Panc1 (cell line): Measurements from ENCODE around the gene OR4F6. TPM values are rescaled to one million over a fixed set of nuclear protein-coding genes. Genes with fewer than 3 reads are reported as not detected.
"Not testable (repeated sequence)": the region's sequence is repeated elsewhere in the genome, so short reads cannot be mapped to it uniquely, and the experiment has no call there.

Experiments used
- ATAC-seq: fragments of 200-7000 bp; cut with Tn5 transposase; 2 replicates; pipeline ENCODE4 v1.9.1; 2020; ENCODE audit warnings: mild to moderate bottlenecking, moderate library complexity
- BruUV-seq: library from RNA; stranded (reverse); fragments of 400-500 nt; replicated peaks from 2 replicates; lab custom pipeline; 2021; lab: Mats Ljungman, UMichigan
- CTCF ChIA-PET: fragments of 300-600 bp; sonication (Branson Sonifier 250); formaldehyde crosslinking; loops from one replicate; lab custom pipeline; 2022; ENCODE audit warnings: antibody characterized with exemption; lab: Charles Lee
- POLR2A ChIA-PET: fragments of 300-600 bp; sonication (Branson Sonifier 250); formaldehyde crosslinking; loops from one replicate; lab custom pipeline; 2022; ENCODE audit warnings: antibody characterized with exemption; lab: Charles Lee
- DNase-seq: peaks from one replicate; pipeline ENCODE4 v3.0.0-alpha.2; 2010; ENCODE audit warnings: low read depth, low spot score
- H3K27ac ChIP-seq: 2 replicates; pipeline ENCODE4 v1.5.1; 2011; ENCODE audit warnings: mild to moderate bottlenecking, low read length, inconsistent platforms
- H3K27me3 ChIP-seq: fragments of 200-500 bp; sonication (Bioruptor generic); 2 replicates; pipeline ENCODE4 v1.6.0; 2014; ENCODE audit warnings: low read length, inconsistent platforms; ENCODE audit not compliant: control insufficient read depth, insufficient read depth
- H3K36me3 ChIP-seq: fragments of 200-500 bp; sonication (Bioruptor generic); 2 replicates; pipeline ENCODE4 v1.5.1; 2014; ENCODE audit warnings: inconsistent platforms, mild to moderate bottlenecking, low read length, moderate library complexity; ENCODE audit not compliant: control insufficient read depth, insufficient read depth
- H3K4me1 ChIP-seq: 2 replicates; pipeline ENCODE4 v1.5.1; 2011; ENCODE audit warnings: inconsistent platforms, mild to moderate bottlenecking, low read length, moderate library complexity; ENCODE audit not compliant: control insufficient read depth, insufficient read depth
- H3K4me3 ChIP-seq, 2 experiments: 2 replicates each; pipeline ENCODE4 v1.5.1; 2011 to 2012; ENCODE audit warnings: low read depth in 2 of 2, low read length in 2 of 2, mild to moderate bottlenecking in 2 of 2, inconsistent platforms in 1 of 2, moderate library complexity in 1 of 2
- H3K9me3 ChIP-seq: fragments of 200-500 bp; sonication (Bioruptor generic); 2 replicates; pipeline ENCODE4 v1.5.1; 2014; ENCODE audit warnings: low read depth, mild to moderate bottlenecking, inconsistent platforms, low read length, moderate library complexity; ENCODE audit not compliant: control insufficient read depth, insufficient read depth
- POLR2AphosphoS5 ChIP-seq: IDR thresholded peaks from 2 replicates; pipeline ENCODE4 v1.6.1; 2012; ENCODE audit warnings: mild to moderate bottlenecking, low read depth, low read length, moderate library complexity
- SIN3A ChIP-seq: IDR thresholded peaks from 2 replicates; pipeline ENCODE4 v1.6.1; 2012; ENCODE audit warnings: low read depth, mild to moderate bottlenecking, low read length, moderate library complexity, borderline replicate concordance; ENCODE audit not compliant: insufficient read depth
- TCF7L2 ChIP-seq: IDR thresholded peaks from 2 replicates; pipeline ENCODE4 v1.6.1; 2011; ENCODE audit warnings: mild to moderate bottlenecking, low read depth, low read length, inconsistent platforms
- in situ Hi-C: cut with HindIII; loops from 2 replicates; pipeline ENCODE4 v1.10.0; 2016; ENCODE audit warnings: low sequenced_read_pairs, low pct_unique_long_range_greater_than_20kb
- intact Hi-C: fragments of 100-400 bp; cut with micrococcal nuclease; formaldehyde crosslinking; loops from one replicate; pipeline ENCODE4 v1.10.0; 2022; ENCODE audit not compliant: unreplicated experiment
- total RNA-seq: library from RNA; stranded (reverse); gene quantifications from one replicate; pipeline ENCODE4 v1.2.1, GENCODE V29; 2021; ENCODE audit not compliant: unreplicated experiment
- TF ChIP-seq, protein P1 (sequence below): fragments of 450-650 bp; IDR thresholded peaks from 2 replicates; pipeline ENCODE4 v1.5.1; 2017; ENCODE audit warnings: mild to moderate bottlenecking
- TF ChIP-seq, protein P2 (sequence below), 2 experiments: IDR thresholded peaks; 2 replicates each; pipeline ENCODE4 v1.6.1; 2011 to 2012; ENCODE audit warnings: low read depth in 2 of 2, control low read depth in 1 of 2, low read length in 1 of 2, mild to moderate bottlenecking in 1 of 2, moderate library complexity in 1 of 2; ENCODE audit not compliant: insufficient read depth in 1 of 2

OR4F6 gene
- total RNA-seq, 1 experiment from 2014 or later, result not detected

DNA sequence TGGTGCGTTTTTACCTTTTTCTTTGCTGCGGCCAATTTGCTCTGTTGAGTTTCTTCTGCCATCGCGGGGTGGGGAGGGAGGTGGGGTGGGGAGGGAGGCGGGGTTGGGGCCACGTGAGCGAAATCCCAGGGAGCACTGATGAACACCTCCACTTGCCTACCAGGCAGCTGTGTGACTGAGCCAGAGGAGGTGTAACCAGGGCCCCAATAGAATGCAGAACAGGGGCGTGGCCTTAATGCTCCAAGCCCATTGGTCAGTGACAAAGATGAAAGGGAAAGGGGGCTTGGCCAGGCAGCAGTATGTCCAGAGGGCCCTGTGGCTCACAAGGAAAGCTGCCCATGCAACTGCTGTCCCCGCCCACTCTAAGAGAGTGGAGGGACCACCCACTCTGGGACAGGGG, 21.4 kb upstream of the OR4F6 start:
- Histone ChIP-seq H3K36me3 (no peaks in the 10 kb centered on the region), H3K4me1 (no peaks in the 10 kb centered on the region), H3K27me3 (peaks cover 5% of the 10 kb centered on the region), H3K27ac (no peak overlapping the region), H3K4me3 (no peak overlapping the region), H3K9me3 (no peaks in the 10 kb centered on the region)
- DNase-seq (no peak), ATAC-seq (no peak)
- in situ Hi-C loops (no loop called here), intact Hi-C loops (loop anchor here (10.0 kb wide), 1 partner anchor 1997 kb away; no protein-coding TSS in a partner anchor)
- no TSS peak for BruUV-seq
- CTCF ChIA-PET, result no interaction called here
- POLR2A ChIA-PET, result interaction anchor here (0.6 kb wide), 1 partner anchor 677 kb away, joined by 3 read pairs; no protein-coding TSS in a partner anchor
- TF ChIP-seq POLR2AphosphoS5, result no peak
- TF ChIP-seq, protein P1, sequence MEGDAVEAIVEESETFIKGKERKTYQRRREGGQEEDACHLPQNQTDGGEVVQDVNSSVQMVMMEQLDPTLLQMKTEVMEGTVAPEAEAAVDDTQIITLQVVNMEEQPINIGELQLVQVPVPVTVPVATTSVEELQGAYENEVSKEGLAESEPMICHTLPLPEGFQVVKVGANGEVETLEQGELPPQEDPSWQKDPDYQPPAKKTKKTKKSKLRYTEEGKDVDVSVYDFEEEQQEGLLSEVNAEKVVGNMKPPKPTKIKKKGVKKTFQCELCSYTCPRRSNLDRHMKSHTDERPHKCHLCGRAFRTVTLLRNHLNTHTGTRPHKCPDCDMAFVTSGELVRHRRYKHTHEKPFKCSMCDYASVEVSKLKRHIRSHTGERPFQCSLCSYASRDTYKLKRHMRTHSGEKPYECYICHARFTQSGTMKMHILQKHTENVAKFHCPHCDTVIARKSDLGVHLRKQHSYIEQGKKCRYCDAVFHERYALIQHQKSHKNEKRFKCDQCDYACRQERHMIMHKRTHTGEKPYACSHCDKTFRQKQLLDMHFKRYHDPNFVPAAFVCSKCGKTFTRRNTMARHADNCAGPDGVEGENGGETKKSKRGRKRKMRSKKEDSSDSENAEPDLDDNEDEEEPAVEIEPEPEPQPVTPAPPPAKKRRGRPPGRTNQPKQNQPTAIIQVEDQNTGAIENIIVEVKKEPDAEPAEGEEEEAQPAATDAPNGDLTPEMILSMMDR, result no peak

DNA sequence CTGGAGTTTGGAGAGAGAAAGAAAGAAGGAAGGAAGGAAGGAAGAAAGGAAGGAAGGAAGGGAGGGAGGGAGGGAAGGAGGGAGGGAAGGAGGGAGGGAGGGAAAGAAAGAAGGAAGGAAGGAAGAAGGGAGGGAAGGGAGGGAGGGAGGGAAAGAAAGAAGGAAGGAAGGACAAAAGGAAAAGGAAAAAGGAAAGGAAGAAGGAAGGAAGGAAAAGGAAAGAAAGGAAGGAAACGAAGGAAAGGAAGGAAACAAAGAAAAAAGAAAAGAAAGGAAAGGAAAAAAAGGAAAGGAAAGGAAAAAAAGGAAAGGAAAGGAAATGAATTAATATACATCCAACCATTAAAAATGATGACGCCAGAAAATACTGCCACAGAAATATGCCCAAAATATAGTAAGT, 18.7 kb upstream of the OR4F6 start:
- no peak overlapping the region for H3K27ac ChIP-seq
- H3K27me3 ChIP-seq, result peaks cover 5% of the 10 kb centered on the region
- in situ Hi-C loops (no loop called here), intact Hi-C loops (loop anchor here (10.0 kb wide), 1 partner anchor 2000 kb away; no protein-coding TSS in a partner anchor)
- H3K36me3 ChIP-seq, result no peaks in the 10 kb centered on the region
- H3K4me3 ChIP-seq, result no peak overlapping the region
- TF ChIP-seq, protein P1, result no peak
- no peak for TF ChIP-seq SIN3A
- no peak for TF ChIP-seq POLR2AphosphoS5
- no peak for TF ChIP-seq TCF7L2
- TF ChIP-seq, protein P2, sequence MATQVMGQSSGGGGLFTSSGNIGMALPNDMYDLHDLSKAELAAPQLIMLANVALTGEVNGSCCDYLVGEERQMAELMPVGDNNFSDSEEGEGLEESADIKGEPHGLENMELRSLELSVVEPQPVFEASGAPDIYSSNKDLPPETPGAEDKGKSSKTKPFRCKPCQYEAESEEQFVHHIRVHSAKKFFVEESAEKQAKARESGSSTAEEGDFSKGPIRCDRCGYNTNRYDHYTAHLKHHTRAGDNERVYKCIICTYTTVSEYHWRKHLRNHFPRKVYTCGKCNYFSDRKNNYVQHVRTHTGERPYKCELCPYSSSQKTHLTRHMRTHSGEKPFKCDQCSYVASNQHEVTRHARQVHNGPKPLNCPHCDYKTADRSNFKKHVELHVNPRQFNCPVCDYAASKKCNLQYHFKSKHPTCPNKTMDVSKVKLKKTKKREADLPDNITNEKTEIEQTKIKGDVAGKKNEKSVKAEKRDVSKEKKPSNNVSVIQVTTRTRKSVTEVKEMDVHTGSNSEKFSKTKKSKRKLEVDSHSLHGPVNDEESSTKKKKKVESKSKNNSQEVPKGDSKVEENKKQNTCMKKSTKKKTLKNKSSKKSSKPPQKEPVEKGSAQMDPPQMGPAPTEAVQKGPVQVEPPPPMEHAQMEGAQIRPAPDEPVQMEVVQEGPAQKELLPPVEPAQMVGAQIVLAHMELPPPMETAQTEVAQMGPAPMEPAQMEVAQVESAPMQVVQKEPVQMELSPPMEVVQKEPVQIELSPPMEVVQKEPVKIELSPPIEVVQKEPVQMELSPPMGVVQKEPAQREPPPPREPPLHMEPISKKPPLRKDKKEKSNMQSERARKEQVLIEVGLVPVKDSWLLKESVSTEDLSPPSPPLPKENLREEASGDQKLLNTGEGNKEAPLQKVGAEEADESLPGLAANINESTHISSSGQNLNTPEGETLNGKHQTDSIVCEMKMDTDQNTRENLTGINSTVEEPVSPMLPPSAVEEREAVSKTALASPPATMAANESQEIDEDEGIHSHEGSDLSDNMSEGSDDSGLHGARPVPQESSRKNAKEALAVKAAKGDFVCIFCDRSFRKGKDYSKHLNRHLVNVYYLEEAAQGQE (IDR thresholded peaks at IDR 0.05; ENCODE audit: insufficient read depth in 1 of 2, low read depth in 2 of 2, low read length in 1 of 2), result no peak
- no TSS peak for BruUV-seq
- DNase-seq (no peak), ATAC-seq (no peak)
- H3K9me3 ChIP-seq, result no peaks in the 10 kb centered on the region
- POLR2A ChIA-PET, result interaction anchor here (0.6 kb wide), 1 partner anchor 853 kb away, joined by 4 read pairs; no protein-coding TSS in a partner anchor
- no peaks in the 10 kb centered on the region for H3K4me1 ChIP-seq
- CTCF ChIA-PET, result no interaction called here

DNA sequence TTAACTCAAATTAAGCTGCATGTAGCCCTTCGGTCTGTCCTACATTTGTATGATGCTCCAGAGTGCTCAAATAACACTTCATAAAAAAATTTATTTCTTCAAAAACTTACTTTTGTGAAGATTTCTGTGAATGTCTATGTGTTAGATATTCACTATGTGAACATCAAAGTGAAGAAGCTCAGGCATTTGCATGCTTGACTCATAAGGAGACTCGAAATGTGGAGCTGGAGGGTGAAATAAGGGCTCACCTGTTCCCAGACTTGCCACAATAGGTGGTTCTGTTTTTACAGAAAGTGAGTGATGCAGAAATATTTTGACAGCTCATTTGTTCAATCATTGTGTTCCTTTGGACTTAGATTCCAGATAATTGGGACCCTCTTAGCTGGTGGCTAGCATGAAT, 16.9 kb upstream of the OR4F6 start:
- intact Hi-C loops, result loop anchor here (10.0 kb wide), 1 partner anchor 2002 kb away; no protein-coding TSS in a partner anchor
- ATAC-seq, H3K4me3 ChIP-seq, H3K27ac ChIP-seq, CTCF ChIA-PET, DNase-seq, BruUV-seq, H3K4me1 ChIP-seq, H3K9me3 ChIP-seq, H3K36me3 ChIP-seq, H3K27me3 ChIP-seq, in situ Hi-C loops, POLR2A ChIA-PET: not testable (repeated sequence)

DNA sequence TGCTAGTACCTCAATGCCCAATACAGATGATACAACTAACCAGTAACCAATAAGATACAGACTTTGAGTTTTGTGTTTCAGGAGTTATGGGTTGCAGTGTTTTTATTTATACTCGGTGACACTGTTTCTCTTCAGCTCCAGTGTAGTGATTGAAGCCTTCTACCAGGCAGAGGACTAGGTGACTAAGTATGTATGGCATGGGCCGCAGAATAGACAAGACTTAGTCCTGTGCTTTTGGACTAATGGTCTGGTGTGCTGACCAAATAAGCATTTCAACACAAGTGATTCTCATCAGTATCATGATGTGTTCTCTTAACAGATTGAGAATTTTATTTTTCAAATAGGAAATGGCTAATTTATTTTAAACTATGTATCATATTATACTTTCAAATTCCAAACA, 15.3 kb upstream of the OR4F6 start:
- DNase-seq, H3K4me3 ChIP-seq, H3K27ac ChIP-seq, H3K36me3 ChIP-seq, POLR2A ChIA-PET, ATAC-seq, CTCF ChIA-PET, H3K9me3 ChIP-seq, H3K27me3 ChIP-seq, in situ Hi-C loops, BruUV-seq, H3K4me1 ChIP-seq: not testable (repeated sequence)
- intact Hi-C loops, result loop anchor here (10.0 kb wide), 1 partner anchor 2003 kb away; no protein-coding TSS in a partner anchor
